B cell (primary cell): ENCODE measurements around the gene SMTN. TPM values are rescaled to one million over a fixed set of nuclear protein-coding genes. Genes with fewer than 3 reads are reported as not detected.

ENCODE experiments used
- ATAC-seq: fragments of 200-7000 bp; cut with Tn5 transposase; one replicate; pipeline ENCODE4 v1.10.0; 2021; ENCODE audit warnings: low read depth, mild to moderate bottlenecking, moderate number of reproducible peaks, moderate library complexity
- CTCF ChIA-PET: fragments of 350-600 bp; sonication (Branson Sonifier 250); formaldehyde crosslinking; loops from one replicate; lab custom pipeline; 2021; ENCODE audit warnings: antibody characterized with exemption, inconsistent platforms; lab: Charles Lee
- POLR2A ChIA-PET: fragments of 350-600 bp; sonication (Branson Sonifier 250); formaldehyde crosslinking; loops from one replicate; lab custom pipeline; 2021; ENCODE audit warnings: antibody characterized with exemption; lab: Charles Lee
- DNase-seq: peaks from one replicate; pipeline ENCODE4 v3.0.0; 2013
- H2AFZ ChIP-seq: 2 replicates; pipeline ENCODE4 v1.6.1; 2012; ENCODE audit warnings: mild to moderate bottlenecking, low read depth, low read length; ENCODE audit not compliant: insufficient read depth, poor library complexity, severe bottlenecking
- H3K27ac ChIP-seq, 2 donors: 1 replicate in 1 of 2; 2 replicates in 1 of 2; pipeline ENCODE4 v1.5.1; 2012 to 2013; ENCODE audit warnings: low read length in 2 of 2, mild to moderate bottlenecking in 2 of 2, moderate library complexity in 1 of 2
- H3K27me3 ChIP-seq, 4 experiments: fragments of 200-600 bp in 1 of 4; sonication (generic) in 1 of 4; replicated peaks in 1 of 4; 1 replicate in 2 of 4; 2 replicates in 2 of 4; pipeline versions ENCODE4 v1.6.1 to v1.7.0; 2013 to 2016; ENCODE audit warnings: low read length in 3 of 4, mild to moderate bottlenecking in 2 of 4, mixed read lengths in 1 of 4, moderate library complexity in 1 of 4; ENCODE audit not compliant: insufficient read depth in 4 of 4, control insufficient read depth in 3 of 4; ENCODE audit errors: control extremely low read depth in 1 of 4
- H3K36me3 ChIP-seq, 2 experiments: replicated peaks in 1 of 2; 1 replicate in 1 of 2; 2 replicates in 1 of 2; pipeline versions ENCODE4 v1.6.1 to v1.7.1; 2013; ENCODE audit warnings: low read length in 1 of 2; ENCODE audit not compliant: insufficient read depth in 2 of 2, control insufficient read depth in 1 of 2; ENCODE audit errors: control extremely low read depth in 1 of 2, extremely low read depth in 1 of 2
- H3K4me1 ChIP-seq, 2 donors: fragments of 200-600 bp in 1 of 2; sonication (generic) in 1 of 2; 1 replicate in 1 of 2; 2 replicates in 1 of 2; pipeline versions ENCODE4 v1.5.1 to v1.6.1; 2013 to 2017; ENCODE audit warnings: low read length in 2 of 2; ENCODE audit not compliant: control insufficient read depth in 2 of 2, insufficient read depth in 2 of 2
- H3K4me2 ChIP-seq: replicated peaks from 2 replicates; pipeline ENCODE3; 2012; ENCODE audit warnings: mild to moderate bottlenecking, low read depth, low read length; ENCODE audit not compliant: poor library complexity, severe bottlenecking
- H3K4me3 ChIP-seq, 5 experiments: fragments of 200-600 bp in 1 of 5; sonication (generic) in 1 of 5; 1 replicate in 3 of 5; 2 replicates in 2 of 5; pipeline versions ENCODE4 v1.5.1 to v1.7.0; 2011 to 2016; ENCODE audit warnings: low read length in 4 of 5, mild to moderate bottlenecking in 4 of 5, low read depth in 2 of 5, control low read depth in 1 of 5, moderate library complexity in 1 of 5; ENCODE audit not compliant: insufficient read depth in 1 of 5; ENCODE audit errors: control extremely low read depth in 1 of 5, extremely low read depth in 1 of 5
- H3K79me2 ChIP-seq: fragments of 200-600 bp; sonication (generic); one replicate; pipeline ENCODE4 v1.6.0; 2016; ENCODE audit warnings: low read length; ENCODE audit not compliant: control insufficient read depth, insufficient read depth
- H3K9ac ChIP-seq: fragments of 200-600 bp; sonication (generic); 2 replicates; pipeline ENCODE4 v1.6.1; 2017; ENCODE audit warnings: mild to moderate bottlenecking, low read length, moderate library complexity
- H3K9me3 ChIP-seq, 3 donors: one replicate each; pipeline versions ENCODE4 v1.6.1 to v1.7.1; 2013; ENCODE audit warnings: low read length in 2 of 3; ENCODE audit not compliant: control insufficient read depth in 2 of 3, insufficient read depth in 1 of 3; ENCODE audit errors: control extremely low read depth in 1 of 3
- H4K20me1 ChIP-seq: 2 replicates; pipeline ENCODE4 v1.6.0; 2012; ENCODE audit warnings: mild to moderate bottlenecking, low read length; ENCODE audit not compliant: insufficient read depth, control insufficient read depth, poor library complexity, severe bottlenecking
- H3K27ac Mint-ChIP-seq: one replicate; pipeline ENCODE4 v1.8.0; 2021; ENCODE audit warnings: mixed read lengths
- H3K27me3 Mint-ChIP-seq: one replicate; pipeline ENCODE4 v1.8.0; 2021; ENCODE audit warnings: mixed read lengths
- H3K4me1 Mint-ChIP-seq: one replicate; pipeline ENCODE4 v1.8.0; 2021; ENCODE audit warnings: mixed read lengths
- H3K4me3 Mint-ChIP-seq: one replicate; pipeline ENCODE4 v1.8.0; 2021; ENCODE audit warnings: mixed read lengths
- H3K9me3 Mint-ChIP-seq: one replicate; pipeline ENCODE4 v1.8.0; 2022; ENCODE audit warnings: mixed read lengths; ENCODE audit not compliant: insufficient read depth
- CTCF ChIP-seq: fragments of 200-600 bp; IDR thresholded peaks from one replicate; pipeline ENCODE4 v1.8.0; 2022; ENCODE audit warnings: antibody characterized with exemption, mild to moderate bottlenecking
- EZH2 ChIP-seq: IDR thresholded peaks from 2 replicates; pipeline ENCODE4 v1.6.1; 2012; ENCODE audit warnings: borderline replicate concordance, low read depth, mild to moderate bottlenecking, moderate library complexity, low read length; ENCODE audit not compliant: insufficient read depth, poor library complexity, severe bottlenecking
- WGBS: methylation state at CpG from one replicate; pipeline ENCODE4 v1.1.5; 2013; ENCODE audit warnings: missing lambda C conversion rate; ENCODE audit not compliant: insufficient coverage; 5-methylcytosine and 5-hydroxymethylcytosine counted together
- intact Hi-C: fragments of 100-400 bp; cut with micrococcal nuclease; formaldehyde crosslinking; loops from one replicate; pipeline ENCODE4 v1.10.0; 2022
- polyA plus RNA-seq: library from polyadenylated mRNA; depleted of rRNA; stranded (reverse); fragments of >200 nt; gene quantifications from 2 replicates; pipeline ENCODE4 v1.2.3, GENCODE V29; 2012
- total RNA-seq, 2 donors: library from RNA; stranded (reverse); fragments of 120-200 nt in 1 of 2; gene quantifications; 1 replicate in 1 of 2; 2 replicates in 1 of 2; pipeline versions ENCODE4 v1.2.3 to v1.2.4, GENCODE V29; 2013 to 2022

Gene SMTN
- total and polyA plus RNA-seq, 2 donors (not counting 1 experiment from before 2014, with no cell fraction given): 4.0 to 7.0 TPM

GRCh38 chr22:31121403-31121802, 40.3 kb downstream of the SMTN start:
- DNase-seq: no peak
- no peak overlapping the region for H2AFZ ChIP-seq
- no peaks in the 10 kb centered on the region for H3K36me3 ChIP-seq
- no peaks in the 10 kb centered on the region for H3K79me2 ChIP-seq
- H3K9me3 ChIP-seq: peaks cover 0 to 2% (median 0%) of the 10 kb centered on the region in 3 donors
- WGBS: 95% methylated on average over 4 of the region's 4 CpGs
- H3K27ac ChIP-seq: no peak overlapping the region
- peaks cover 0 to 2% (median 0%) of the 10 kb centered on the region in 4 experiments for H3K27me3 ChIP-seq
- Mint-ChIP-seq H3K27ac (no peak overlapping the region), H3K27me3 (no peaks in the 10 kb centered on the region), H3K4me3 (no peak overlapping the region), H3K9me3 (no peaks in the 10 kb centered on the region), H3K4me1 (no peaks in the 10 kb centered on the region)
- peaks cover 0 to 3% of the 10 kb centered on the region in 2 donors for H3K4me1 ChIP-seq
- ChIA-PET POLR2A (no interaction called here), CTCF (no interaction called here)
- no peak overlapping the region for H3K4me2 ChIP-seq
- TF ChIP-seq EZH2 (no peak), CTCF (no peak)
- ATAC-seq: no peak
- H4K20me1 ChIP-seq: no peaks in the 10 kb centered on the region
- intact Hi-C loops: no loop called here
- no peak overlapping the region for H3K4me3 ChIP-seq
- no peak overlapping the region for H3K9ac ChIP-seq

- no peak overlapping the region for H3K9ac ChIP-seq
- H3K27ac ChIP-seq: no peak overlapping the region
- H3K9me3 ChIP-seq: peaks cover 0 to 6% (median 0%) of the 10 kb centered on the region in 3 donors
- H3K27me3 Mint-ChIP-seq: no peaks in the 10 kb centered on the region
- no peak overlapping the region for H2AFZ ChIP-seq
- H3K4me2 ChIP-seq: no peak overlapping the region
- H4K20me1 ChIP-seq: no peaks in the 10 kb centered on the region
- 71% methylated on average over 1 of the region's 2 CpGs for WGBS
- no peak for TF ChIP-seq EZH2
- peaks cover 0 to 6% (median 0%) of the 10 kb centered on the region in 4 experiments for H3K27me3 ChIP-seq
- H3K4me3 ChIP-seq: no peak overlapping the region
- intact Hi-C loops: no loop called here
- H3K36me3 ChIP-seq: no peaks in the 10 kb centered on the region
- ChIA-PET POLR2A (no interaction called here), CTCF (no interaction called here)
- no peak for ATAC-seq
- no peak overlapping the region for H3K27ac Mint-ChIP-seq
- peaks cover 1 to 7% of the 10 kb centered on the region in 2 donors for H3K4me1 ChIP-seq
- H3K4me3 Mint-ChIP-seq: no peak overlapping the region
- H3K79me2 ChIP-seq: no peaks in the 10 kb centered on the region
- no peak for DNase-seq
- H3K4me1 Mint-ChIP-seq: peaks cover 2% of the 10 kb centered on the region
- H3K9me3 Mint-ChIP-seq: no peaks in the 10 kb centered on the region
Measured at GRCh38 chr22:31122196-31122531, 41.0 kb downstream of the SMTN start.
